Astrocyte of the cerebellum (primary cell): ENCODE data around the gene FANCC.

Source experiments
- DNase-seq: peaks from one replicate; pipeline ENCODE4 v3.0.0-alpha.2; 2011; ENCODE audit warnings: low read depth
- H3K4me3 ChIP-seq: 2 replicates; pipeline ENCODE4 v1.5.1; 2011; ENCODE audit warnings: mild to moderate bottlenecking, low read depth, low read length, moderate library complexity
- in situ Hi-C: cut with HindIII; loops from 2 replicates; pipeline ENCODE4 v1.10.0; 2017; ENCODE audit warnings: low sequenced_read_pairs
- TF ChIP-seq, protein P1 (sequence below): IDR thresholded peaks from 2 replicates; pipeline ENCODE4 v1.5.1; 2012; ENCODE audit warnings: low read length, low read depth, moderate library complexity, mild to moderate bottlenecking; ENCODE audit errors: missing control alignments

Gene FANCC

DNA sequence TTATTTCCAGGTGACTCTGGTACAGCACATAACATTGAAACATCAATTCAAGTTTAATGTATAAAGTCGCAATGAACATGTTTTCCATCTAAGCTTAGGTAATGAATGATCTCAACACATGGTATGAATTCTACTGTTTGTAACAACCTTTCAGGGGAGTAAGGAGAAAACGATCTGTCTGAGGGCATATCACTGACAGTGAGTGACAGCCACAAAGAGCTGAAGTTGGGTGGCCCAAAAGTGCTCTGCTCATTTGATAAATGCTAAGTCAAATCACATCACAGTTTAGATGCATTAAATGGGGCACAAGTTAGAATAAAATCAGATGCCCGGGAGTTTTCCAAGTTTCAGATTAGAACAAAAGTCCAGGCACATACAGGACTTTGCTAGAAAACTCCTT, 1.2 kb downstream of the FANCC start:
- no peak for DNase-seq
- TF ChIP-seq, protein P1, sequence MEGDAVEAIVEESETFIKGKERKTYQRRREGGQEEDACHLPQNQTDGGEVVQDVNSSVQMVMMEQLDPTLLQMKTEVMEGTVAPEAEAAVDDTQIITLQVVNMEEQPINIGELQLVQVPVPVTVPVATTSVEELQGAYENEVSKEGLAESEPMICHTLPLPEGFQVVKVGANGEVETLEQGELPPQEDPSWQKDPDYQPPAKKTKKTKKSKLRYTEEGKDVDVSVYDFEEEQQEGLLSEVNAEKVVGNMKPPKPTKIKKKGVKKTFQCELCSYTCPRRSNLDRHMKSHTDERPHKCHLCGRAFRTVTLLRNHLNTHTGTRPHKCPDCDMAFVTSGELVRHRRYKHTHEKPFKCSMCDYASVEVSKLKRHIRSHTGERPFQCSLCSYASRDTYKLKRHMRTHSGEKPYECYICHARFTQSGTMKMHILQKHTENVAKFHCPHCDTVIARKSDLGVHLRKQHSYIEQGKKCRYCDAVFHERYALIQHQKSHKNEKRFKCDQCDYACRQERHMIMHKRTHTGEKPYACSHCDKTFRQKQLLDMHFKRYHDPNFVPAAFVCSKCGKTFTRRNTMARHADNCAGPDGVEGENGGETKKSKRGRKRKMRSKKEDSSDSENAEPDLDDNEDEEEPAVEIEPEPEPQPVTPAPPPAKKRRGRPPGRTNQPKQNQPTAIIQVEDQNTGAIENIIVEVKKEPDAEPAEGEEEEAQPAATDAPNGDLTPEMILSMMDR = no peak
- H3K4me3 ChIP-seq = peak overlapping the region; percentile 84
- in situ Hi-C loops = no loop called here

GRCh38 chr9:95315108-95315746, 2.3 kb downstream of the FANCC start:
- TF ChIP-seq, protein P1 = no peak
- no peak overlapping the region for H3K4me3 ChIP-seq
- in situ Hi-C loops = no loop called here
- no peak for DNase-seq

DNA sequence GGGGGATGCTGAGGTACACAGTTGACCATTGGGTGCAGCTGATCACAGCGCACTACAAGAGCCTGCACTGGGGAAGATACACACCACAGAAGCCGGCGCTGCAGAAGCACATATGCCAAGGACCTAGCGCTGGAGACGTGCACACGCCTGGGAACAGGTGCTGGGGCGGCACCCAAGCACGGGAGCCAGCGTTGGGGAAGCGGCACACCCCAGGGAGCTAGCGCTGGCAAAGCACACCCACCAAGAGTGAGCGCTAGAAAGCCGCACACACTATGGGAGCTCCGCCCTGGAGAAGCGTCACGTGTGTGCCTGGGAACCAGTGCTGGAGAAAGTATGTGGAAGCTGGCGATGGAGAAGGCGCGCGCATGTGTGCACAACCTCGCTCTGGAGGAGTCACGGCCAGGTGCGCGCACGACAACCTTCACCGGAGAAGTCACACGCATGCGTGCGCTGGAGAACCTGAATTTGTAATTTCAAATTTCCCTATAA, 4.5 kb downstream of the FANCC start:
- in situ Hi-C loops = no loop called here
- peak; percentile 12 for DNase-seq
- peak overlapping the region; percentile 45 for H3K4me3 ChIP-seq
- TF ChIP-seq, protein P1 = no peak

- H3K4me3 ChIP-seq = no peak overlapping the region
- TF ChIP-seq, protein P1 = no peak
- DNase-seq = no peak
- in situ Hi-C loops = no loop called here
Observed at GRCh38 chr9:95311961-95312360, 5.5 kb downstream of the FANCC start.

GRCh38 chr9:95307538-95307937, 10.0 kb downstream of the FANCC start:
- DNase-seq = no peak
- TF ChIP-seq, protein P1 = no peak
- no peak overlapping the region for H3K4me3 ChIP-seq
- in situ Hi-C loops = loop anchor here (5.0 kb wide), 1 partner anchor 40 kb away; no protein-coding TSS in a partner anchor

DNA sequence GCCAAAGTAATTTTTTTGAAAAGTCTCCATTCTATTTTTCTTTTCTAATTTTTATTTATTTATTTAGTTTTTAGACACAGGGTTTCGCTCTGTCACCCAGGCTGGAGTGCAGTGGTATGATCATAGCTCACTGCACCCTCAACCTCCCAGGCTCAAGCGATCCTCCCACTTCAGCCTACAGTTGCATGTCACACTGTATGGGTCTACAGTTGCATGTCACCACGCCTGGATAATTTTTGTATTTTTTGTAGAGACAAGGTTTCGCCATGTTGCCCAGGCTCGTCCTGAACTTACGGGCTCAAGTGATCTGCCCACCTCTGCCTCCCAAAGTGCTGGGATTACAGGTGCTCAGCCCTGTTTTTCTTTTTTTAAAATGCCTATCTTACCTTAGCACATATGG, 10.7 kb downstream of the FANCC start:
- in situ Hi-C loops = loop anchor here (5.0 kb wide), 1 partner anchor 40 kb away; no protein-coding TSS in a partner anchor
- H3K4me3 ChIP-seq = no peak overlapping the region
- TF ChIP-seq, protein P1 = no peak
- no peak for DNase-seq
